ENCODE data around the gene SORL1.
A peak's percentile ranks its signal among the peaks of the same experiment; 100 is the strongest.
"Not testable (repeated sequence)": the region's sequence is repeated elsewhere in the genome, so short reads cannot be mapped to it uniquely, and the experiment has no call there.

The SORL1 gene

GRCh38 chr11:121569332-121570299 lies 117.5 kb downstream of the SORL1 start:
- peaks cover 15% of the 10 kb centered on the region for H3K4me1 Mint-ChIP-seq (ENCODE audit: low read depth)
- not testable (repeated sequence) for H3K4me3 Mint-ChIP-seq, H3K9me3 Mint-ChIP-seq, H3K27ac Mint-ChIP-seq, H3K27me3 Mint-ChIP-seq
- peaks cover 62% of the 10 kb centered on the region for H3K36me3 Mint-ChIP-seq (ENCODE audit: low read depth)

GRCh38 chr11:121570453-121570852 lies 118.3 kb downstream of the SORL1 start:
- Mint-ChIP-seq H3K4me3 (no peak overlapping the region), H3K27me3 (no peaks in the 10 kb centered on the region), H3K9me3 (no peaks in the 10 kb centered on the region), H3K27ac (no peak overlapping the region), H3K36me3 (ENCODE audit: low read depth) (peaks cover 64% of the 10 kb centered on the region), H3K4me1 (ENCODE audit: low read depth) (peaks cover 19% of the 10 kb centered on the region)

GRCh38 chr11:121571506-121571905 lies 119.4 kb downstream of the SORL1 start:
- H3K9me3 Mint-ChIP-seq: no peaks in the 10 kb centered on the region
- H3K4me3 Mint-ChIP-seq: no peak overlapping the region
- no peaks in the 10 kb centered on the region for H3K27me3 Mint-ChIP-seq
- H3K4me1 Mint-ChIP-seq (ENCODE audit: low read depth): peaks cover 24% of the 10 kb centered on the region
- H3K27ac Mint-ChIP-seq: no peak overlapping the region
- peaks cover 71% of the 10 kb centered on the region for H3K36me3 Mint-ChIP-seq (ENCODE audit: low read depth)

- H3K4me3 Mint-ChIP-seq: no peak overlapping the region
- H3K27me3 Mint-ChIP-seq: no peaks in the 10 kb centered on the region
- H3K27ac Mint-ChIP-seq: peak overlapping the region; percentile 73
- peaks cover 71% of the 10 kb centered on the region for H3K36me3 Mint-ChIP-seq (ENCODE audit: low read depth)
- H3K4me1 Mint-ChIP-seq (ENCODE audit: low read depth): peaks cover 14% of the 10 kb centered on the region
- H3K9me3 Mint-ChIP-seq: no peaks in the 10 kb centered on the region
These were observed 120.5 kb downstream of the SORL1 start for GRCh38 chr11:121572571-121573059.

GRCh38 chr11:121574801-121575200 lies 122.7 kb downstream of the SORL1 start:
- Mint-ChIP-seq H3K27me3 (no peaks in the 10 kb centered on the region), H3K36me3 (ENCODE audit: low read depth) (peaks cover 83% of the 10 kb centered on the region), H3K27ac (no peak overlapping the region), H3K9me3 (peaks cover under 1% of the 10 kb centered on the region), H3K4me1 (ENCODE audit: low read depth) (peaks cover 11% of the 10 kb centered on the region), H3K4me3 (no peak overlapping the region)

- Mint-ChIP-seq H3K27me3 (no peaks in the 10 kb centered on the region), H3K4me3 (no peak overlapping the region), H3K4me1 (ENCODE audit: low read depth) (peaks cover 9% of the 10 kb centered on the region), H3K36me3 (ENCODE audit: low read depth) (peaks cover 84% of the 10 kb centered on the region), H3K9me3 (peaks cover 6% of the 10 kb centered on the region), H3K27ac (peak overlapping the region; percentile 68)
These were observed 123.3 kb downstream of the SORL1 start for GRCh38 chr11:121575250-121575962.

- Mint-ChIP-seq H3K4me3 (no peak overlapping the region), H3K9me3 (peaks cover 6% of the 10 kb centered on the region), H3K27me3 (no peaks in the 10 kb centered on the region), H3K4me1 (ENCODE audit: low read depth) (peaks cover 9% of the 10 kb centered on the region), H3K27ac (peak overlapping the region; percentile 53), H3K36me3 (ENCODE audit: low read depth) (peaks cover 84% of the 10 kb centered on the region)
These were observed 123.8 kb downstream of the SORL1 start for GRCh38 chr11:121575963-121576290.

GRCh38 chr11:121576531-121576930 lies 124.4 kb downstream of the SORL1 start:
- Mint-ChIP-seq H3K27ac (no peak overlapping the region), H3K9me3 (peaks cover 6% of the 10 kb centered on the region), H3K4me3 (no peak overlapping the region), H3K27me3 (no peaks in the 10 kb centered on the region), H3K4me1 (ENCODE audit: low read depth) (peaks cover 14% of the 10 kb centered on the region), H3K36me3 (ENCODE audit: low read depth) (peaks cover 86% of the 10 kb centered on the region)

- Mint-ChIP-seq H3K36me3 (ENCODE audit: low read depth) (peaks cover 86% of the 10 kb centered on the region), H3K27ac (no peak overlapping the region), H3K9me3 (peaks cover 6% of the 10 kb centered on the region), H3K4me3 (no peak overlapping the region), H3K4me1 (ENCODE audit: low read depth) (peaks cover 22% of the 10 kb centered on the region), H3K27me3 (no peaks in the 10 kb centered on the region)
These were observed 125.2 kb downstream of the SORL1 start for GRCh38 chr11:121577106-121577848.

- Mint-ChIP-seq H3K9me3 (peaks cover 6% of the 10 kb centered on the region), H3K4me3 (no peak overlapping the region), H3K36me3 (ENCODE audit: low read depth) (peaks cover 83% of the 10 kb centered on the region), H3K27me3 (no peaks in the 10 kb centered on the region), H3K27ac (no peak overlapping the region), H3K4me1 (ENCODE audit: low read depth) (peaks cover 30% of the 10 kb centered on the region)
These were observed 126.3 kb downstream of the SORL1 start for GRCh38 chr11:121578251-121578976.

- Mint-ChIP-seq H3K27me3 (no peaks in the 10 kb centered on the region), H3K27ac (peak overlapping the region; percentile 14)
These were observed 128.0 kb downstream of the SORL1 start for GRCh38 chr11:121580154-121580553.

GRCh38 chr11:121581607-121582006 lies 129.5 kb downstream of the SORL1 start:
- Mint-ChIP-seq H3K4me3 (no peak overlapping the region), H3K9me3 (peaks cover 6% of the 10 kb centered on the region), H3K36me3 (ENCODE audit: low read depth) (peaks cover 68% of the 10 kb centered on the region), H3K27me3 (no peaks in the 10 kb centered on the region), H3K4me1 (ENCODE audit: low read depth) (peaks cover 27% of the 10 kb centered on the region), H3K27ac (peak overlapping the region; percentile 3)

More at GRCh38 chr11:121580154-121580553, 128.0 kb downstream of the SORL1 start:
- Mint-ChIP-seq H3K36me3 (ENCODE audit: low read depth) (peaks cover 77% of the 10 kb centered on the region), H3K4me3 (no peak overlapping the region), H3K9me3 (peaks cover 6% of the 10 kb centered on the region), H3K4me1 (ENCODE audit: low read depth) (peaks cover 35% of the 10 kb centered on the region)

- H3K4me3 Mint-ChIP-seq: no peak overlapping the region
- no peaks in the 10 kb centered on the region for H3K27me3 Mint-ChIP-seq
- H3K27ac Mint-ChIP-seq: peak overlapping the region; percentile 53
- peaks cover 27% of the 10 kb centered on the region for H3K4me1 Mint-ChIP-seq (ENCODE audit: low read depth)
- H3K36me3 Mint-ChIP-seq (ENCODE audit: low read depth): peaks cover 63% of the 10 kb centered on the region
- H3K9me3 Mint-ChIP-seq: peaks cover 6% of the 10 kb centered on the region
These were observed 130.2 kb downstream of the SORL1 start for GRCh38 chr11:121582296-121582695.

- Mint-ChIP-seq H3K4me1 (ENCODE audit: low read depth) (peaks cover 28% of the 10 kb centered on the region), H3K9me3 (peaks cover 6% of the 10 kb centered on the region), H3K36me3 (ENCODE audit: low read depth) (peaks cover 56% of the 10 kb centered on the region), H3K27me3 (no peaks in the 10 kb centered on the region), H3K27ac (peak overlapping the region; percentile 59), H3K4me3 (no peak overlapping the region)
These were observed 131.7 kb downstream of the SORL1 start for GRCh38 chr11:121583825-121584224.

Measured in stimulated activated naive CD8-positive, alpha-beta T cell treated with anti-CD3 and anti-CD28 coated beads, Interleukin-15, Interleukin-2, amounts not matched to agents 100 ng/mL and 50 ng/mL, for 24 hours (primary cell).